ENCODE measurements around the gene WDR91. TPM values are rescaled to one million over a fixed set of nuclear protein-coding genes. Genes with fewer than 3 reads are reported as not detected.

Gene WDR91
- total and polyA plus RNA-seq, 2 donors (not counting 3 experiments of a cell fraction or from before 2014, with no cell fraction given): 6.7 to 7.0 TPM

DNA sequence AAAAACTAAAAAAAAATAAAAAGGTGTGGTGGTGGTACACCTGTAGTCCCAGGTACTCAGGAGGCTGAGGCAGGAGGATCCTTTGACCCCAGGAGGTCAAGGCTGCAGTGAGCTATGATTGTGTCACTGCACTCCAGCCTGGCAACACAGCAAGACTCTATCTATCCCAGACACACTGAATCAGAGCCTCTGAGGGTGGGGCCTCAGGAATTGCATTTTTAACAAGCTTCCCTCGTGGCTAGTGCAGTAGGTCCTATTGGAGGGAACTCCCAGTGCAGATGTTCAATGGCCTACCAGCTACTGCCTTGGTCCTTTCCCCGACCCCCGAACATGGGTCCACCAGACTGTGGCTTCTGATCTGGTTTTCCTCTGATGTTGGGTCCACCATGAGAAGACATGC lies 37.2 kb upstream of the WDR91 start:
- Histone ChIP-seq H3K27ac (ENCODE audit: insufficient read depth, low read depth, low read length) (no peak overlapping the region), H3K4me1 (ENCODE audit: control insufficient read depth, extremely low read depth, insufficient read depth, low read length) (peaks cover 4% of the 10 kb centered on the region), H2AFZ (ENCODE audit: low read depth, low read length) (no peak overlapping the region), H3K9me3 (replicated peaks; ENCODE audit: control insufficient read depth, insufficient read depth, low read length) (no peaks in the 10 kb centered on the region), H3K4me2 (ENCODE audit: insufficient read depth, low read length) (no peak overlapping the region), H3K27me3 (ENCODE audit: control insufficient read depth in 2 of 2, insufficient read depth in 2 of 2, low read length in 2 of 2) (peaks cover 3% of the 10 kb centered on the region in 2 experiments), H3K9ac (replicated peaks; ENCODE audit: extremely low read depth, insufficient read depth, low read length) (no peak overlapping the region), H3K36me3 (ENCODE audit: control insufficient read depth in 2 of 2, extremely low read depth in 1 of 2, insufficient read depth in 2 of 2, low read length in 2 of 2) (no peaks in the 10 kb centered on the region), H3K9me1 (replicated peaks; ENCODE audit: control insufficient read depth, extremely low read depth, insufficient read depth, low read length) (no peaks in the 10 kb centered on the region), H4K20me1 (replicated peaks; ENCODE audit: control insufficient read depth, extremely low read depth, insufficient read depth, low read length) (no peaks in the 10 kb centered on the region), H3K4me3 (replicated peaks in 1 of 3; ENCODE audit: insufficient read depth in 1 of 3, low read depth in 1 of 3, low read length in 3 of 3) (no peak overlapping the region), H3K79me2 (ENCODE audit: control insufficient read depth, insufficient read depth, low read length) (no peaks in the 10 kb centered on the region)
- POLR2A ChIA-PET: no interaction called here
- FAIRE-seq (no peak), DNase-seq (ENCODE audit: low read depth, low spot score) (no peak)
- intact Hi-C loops (cut with micrococcal nuclease) (no loop called here), dilution Hi-C loops (cut with MboI; ENCODE audit: extremely low pct_ligation_motif_present, low sequenced_read_pairs) (no loop called here)
- BruUV-seq (replicated peaks): no TSS peak
- no peak for TF ChIP-seq EZH2 (IDR thresholded peaks at IDR 0.05; ENCODE audit: borderline replicate concordance, low read depth, low read length, severe bottlenecking)
- CTCF ChIA-PET: interaction anchor here (1.5 kb wide), 1 partner anchor 26 kb away, joined by 4 read pairs; no protein-coding TSS in a partner anchor

DNA sequence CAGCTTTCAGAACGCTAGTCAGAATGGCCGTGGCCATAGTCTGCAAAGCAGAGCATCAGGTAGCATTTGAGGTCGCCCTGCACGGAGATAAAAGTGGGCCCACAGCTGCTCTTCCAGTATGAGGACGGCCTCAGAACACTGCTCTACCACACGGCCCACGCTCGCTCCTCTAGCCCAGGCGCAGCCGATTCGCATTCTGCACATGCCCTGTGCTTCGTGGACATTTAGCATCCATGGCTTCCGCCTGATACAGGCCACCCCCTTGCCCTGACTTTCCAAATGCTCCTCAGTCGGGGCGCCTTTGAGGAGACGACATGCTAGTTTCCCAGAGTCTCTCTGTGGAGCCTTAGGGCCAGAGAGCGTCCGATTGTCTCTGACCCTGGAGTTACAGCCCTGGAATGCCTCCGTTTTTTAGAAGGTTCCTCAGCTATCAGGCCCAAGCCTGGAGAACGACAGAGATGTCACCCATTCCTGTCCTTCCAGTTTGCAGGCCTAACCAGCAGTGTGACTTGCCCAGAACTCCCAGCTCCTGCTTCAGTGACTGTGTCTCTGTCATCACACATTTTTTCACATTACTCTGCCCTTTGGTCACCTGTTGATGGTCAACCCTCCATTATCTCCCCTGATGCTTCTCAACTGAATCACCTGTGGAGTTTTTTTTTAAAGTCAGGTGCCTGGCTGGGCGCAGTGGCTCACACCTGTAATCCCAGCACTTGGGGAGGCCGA lies 36.6 kb upstream of the WDR91 start:
- Histone ChIP-seq H3K9me1 (replicated peaks; ENCODE audit: control insufficient read depth, extremely low read depth, insufficient read depth, low read length) (no peaks in the 10 kb centered on the region), H3K27ac (ENCODE audit: insufficient read depth, low read depth, low read length) (no peak overlapping the region), H4K20me1 (replicated peaks; ENCODE audit: control insufficient read depth, extremely low read depth, insufficient read depth, low read length) (no peaks in the 10 kb centered on the region), H3K9me3 (replicated peaks; ENCODE audit: control insufficient read depth, insufficient read depth, low read length) (no peaks in the 10 kb centered on the region), H3K9ac (replicated peaks; ENCODE audit: extremely low read depth, insufficient read depth, low read length) (no peak overlapping the region), H2AFZ (ENCODE audit: low read depth, low read length) (no peak overlapping the region), H3K4me3 (replicated peaks in 1 of 3; ENCODE audit: insufficient read depth in 1 of 3, low read depth in 1 of 3, low read length in 3 of 3) (no peak overlapping the region), H3K36me3 (ENCODE audit: control insufficient read depth in 2 of 2, extremely low read depth in 1 of 2, insufficient read depth in 2 of 2, low read length in 2 of 2) (no peaks in the 10 kb centered on the region), H3K27me3 (ENCODE audit: control insufficient read depth in 2 of 2, insufficient read depth in 2 of 2, low read length in 2 of 2) (peaks cover 3 to 7% of the 10 kb centered on the region in 2 experiments), H3K4me1 (ENCODE audit: control insufficient read depth, extremely low read depth, insufficient read depth, low read length) (no peaks in the 10 kb centered on the region), H3K4me2 (ENCODE audit: insufficient read depth, low read length) (no peak overlapping the region), H3K79me2 (ENCODE audit: control insufficient read depth, insufficient read depth, low read length) (no peaks in the 10 kb centered on the region)
- ChIA-PET CTCF (interaction anchor here (1.5 kb wide), 1 partner anchor 27 kb away, joined by 4 read pairs; no protein-coding TSS in a partner anchor), POLR2A (no interaction called here)
- DNase-seq (ENCODE audit: low read depth, low spot score) (no peak), FAIRE-seq (no peak)
- dilution Hi-C loops (cut with MboI; ENCODE audit: extremely low pct_ligation_motif_present, low sequenced_read_pairs) (no loop called here), intact Hi-C loops (cut with micrococcal nuclease) (no loop called here)
- no TSS peak for BruUV-seq (replicated peaks)
- TF ChIP-seq, protein P1, sequence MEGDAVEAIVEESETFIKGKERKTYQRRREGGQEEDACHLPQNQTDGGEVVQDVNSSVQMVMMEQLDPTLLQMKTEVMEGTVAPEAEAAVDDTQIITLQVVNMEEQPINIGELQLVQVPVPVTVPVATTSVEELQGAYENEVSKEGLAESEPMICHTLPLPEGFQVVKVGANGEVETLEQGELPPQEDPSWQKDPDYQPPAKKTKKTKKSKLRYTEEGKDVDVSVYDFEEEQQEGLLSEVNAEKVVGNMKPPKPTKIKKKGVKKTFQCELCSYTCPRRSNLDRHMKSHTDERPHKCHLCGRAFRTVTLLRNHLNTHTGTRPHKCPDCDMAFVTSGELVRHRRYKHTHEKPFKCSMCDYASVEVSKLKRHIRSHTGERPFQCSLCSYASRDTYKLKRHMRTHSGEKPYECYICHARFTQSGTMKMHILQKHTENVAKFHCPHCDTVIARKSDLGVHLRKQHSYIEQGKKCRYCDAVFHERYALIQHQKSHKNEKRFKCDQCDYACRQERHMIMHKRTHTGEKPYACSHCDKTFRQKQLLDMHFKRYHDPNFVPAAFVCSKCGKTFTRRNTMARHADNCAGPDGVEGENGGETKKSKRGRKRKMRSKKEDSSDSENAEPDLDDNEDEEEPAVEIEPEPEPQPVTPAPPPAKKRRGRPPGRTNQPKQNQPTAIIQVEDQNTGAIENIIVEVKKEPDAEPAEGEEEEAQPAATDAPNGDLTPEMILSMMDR (IDR thresholded peaks at IDR 0.05; ENCODE audit: extremely low read depth in 1 of 2, insufficient read depth in 1 of 2, low read depth in 1 of 2, low read length in 2 of 2): no peak
- TF ChIP-seq, protein P2, sequence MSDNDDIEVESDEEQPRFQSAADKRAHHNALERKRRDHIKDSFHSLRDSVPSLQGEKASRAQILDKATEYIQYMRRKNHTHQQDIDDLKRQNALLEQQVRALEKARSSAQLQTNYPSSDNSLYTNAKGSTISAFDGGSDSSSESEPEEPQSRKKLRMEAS (IDR thresholded peaks at IDR 0.05; ENCODE audit: insufficient read depth, insufficient read length): no peak
- TF ChIP-seq FOS (IDR thresholded peaks at IDR 0.05; ENCODE audit: borderline replicate concordance, insufficient read depth, low read length) (no peak), POLR2A (IDR thresholded peaks at IDR 0.05; ENCODE audit: low read depth, low read length) (no peak), GATA2 (IDR thresholded peaks at IDR 0.05; ENCODE audit: insufficient read depth, insufficient read length, low read depth, low read length) (no peak), MYC (IDR thresholded peaks at IDR 0.05; ENCODE audit: low read depth, low read length) (no peak), POLR2AphosphoS5 (IDR thresholded peaks at IDR 0.05; ENCODE audit: insufficient read depth, low read depth, low read length) (no peak), JUN (IDR thresholded peaks at IDR 0.05; ENCODE audit: borderline replicate concordance, insufficient read depth, insufficient read length, low read depth) (no peak), EZH2 (IDR thresholded peaks at IDR 0.05; ENCODE audit: borderline replicate concordance, low read depth, low read length, severe bottlenecking) (no peak)

Measured in endothelial cell of umbilical vein (primary cell).